IgD-negative memory B cell (primary cell): ENCODE results near the gene ZNF148. TPM values are rescaled to one million over a fixed set of nuclear protein-coding genes. Genes with fewer than 3 reads are reported as not detected.
A peak's percentile ranks its signal among the peaks of the same experiment; 100 is the strongest.

Experiments
- H3K27ac Mint-ChIP-seq, 3 donors: one replicate each; pipeline ENCODE4 v1.8.0; 2020 to 2022; ENCODE audit warnings: mild to moderate bottlenecking in 3 of 3, mixed read lengths in 3 of 3, moderate library complexity in 1 of 3
- H3K27me3 Mint-ChIP-seq: one replicate; pipeline ENCODE4 v1.8.0; 2021; ENCODE audit warnings: mixed read lengths
- H3K36me3 Mint-ChIP-seq: one replicate; pipeline ENCODE4 v1.8.0; 2020; ENCODE audit warnings: mild to moderate bottlenecking, mixed read lengths
- H3K4me1 Mint-ChIP-seq, 3 donors: one replicate each; pipeline ENCODE4 v1.8.0; 2020 to 2022; ENCODE audit warnings: mixed read lengths in 3 of 3, mild to moderate bottlenecking in 1 of 3
- H3K4me3 Mint-ChIP-seq, 4 donors: one replicate each; pipeline ENCODE4 v1.8.0; 2020 to 2022; ENCODE audit warnings: mild to moderate bottlenecking in 4 of 4, mixed read lengths in 4 of 4, moderate library complexity in 3 of 4
- H3K9me3 Mint-ChIP-seq, 3 donors: one replicate each; pipeline ENCODE4 v1.8.0; 2020 to 2021; ENCODE audit warnings: mixed read lengths in 3 of 3, mild to moderate bottlenecking in 1 of 3
- polyA plus RNA-seq: library from polyadenylated mRNA; unstranded; fragments of 300-500 nt; fragmentation: Illumina TruSeq; gene quantifications from one replicate; pipeline ENCODE4 v1.2.3, GENCODE V29; 2021

The ZNF148 gene
- polyA plus RNA-seq, 1 donor from 2014 or later, result 54.5 TPM

- Mint-ChIP-seq H3K36me3 (no peaks in the 10 kb centered on the region), H3K27ac (peak overlapping the region in 1 of 3 donors; percentile 13), H3K9me3 (peaks cover 0 to 2% (median 0%) of the 10 kb centered on the region in 3 donors), H3K27me3 (no peaks in the 10 kb centered on the region), H3K4me3 (no peak overlapping the region), H3K4me1 (no peaks in the 10 kb centered on the region)
Observed at GRCh38 chr3:125220727-125221429, 154.2 kb downstream of the ZNF148 start.

- Mint-ChIP-seq H3K36me3 (no peaks in the 10 kb centered on the region), H3K4me3 (peak overlapping the region in 1 of 4 donors; percentile 20), H3K27me3 (no peaks in the 10 kb centered on the region), H3K4me1 (no peaks in the 10 kb centered on the region), H3K27ac (no peak overlapping the region), H3K9me3 (peaks cover 0 to 2% (median 0%) of the 10 kb centered on the region in 3 donors)
Observed at GRCh38 chr3:125220183-125220582, 154.9 kb downstream of the ZNF148 start.

GRCh38 chr3:125219261-125219701, 155.8 kb downstream of the ZNF148 start:
- Mint-ChIP-seq H3K27ac (peak overlapping the region in 1 of 3 donors; percentile 31), H3K36me3 (peaks cover 2% of the 10 kb centered on the region), H3K4me1 (peaks cover 4 to 8% (median 5%) of the 10 kb centered on the region in 3 donors), H3K27me3 (peaks cover 6% of the 10 kb centered on the region), H3K9me3 (peaks cover 0 to 2% (median 0%) of the 10 kb centered on the region in 3 donors), H3K4me3 (no peak overlapping the region)

- peaks cover 28% of the 10 kb centered on the region for H3K27me3 Mint-ChIP-seq
- H3K36me3 Mint-ChIP-seq, result peaks cover 2% of the 10 kb centered on the region
- peaks cover 4 to 15% (median 8%) of the 10 kb centered on the region in 3 donors for H3K4me1 Mint-ChIP-seq
- H3K27ac Mint-ChIP-seq, result no peak overlapping the region
- H3K4me3 Mint-ChIP-seq, result no peak overlapping the region
- H3K9me3 Mint-ChIP-seq, result no peaks in the 10 kb centered on the region
Observed at GRCh38 chr3:125214738-125215137, 160.4 kb downstream of the ZNF148 start.

- peaks cover 30% of the 10 kb centered on the region for H3K27me3 Mint-ChIP-seq
- H3K4me1 Mint-ChIP-seq, result peaks cover 4 to 15% (median 8%) of the 10 kb centered on the region in 3 donors
- H3K9me3 Mint-ChIP-seq, result no peaks in the 10 kb centered on the region
- H3K27ac Mint-ChIP-seq, result no peak overlapping the region
- peaks cover 2% of the 10 kb centered on the region for H3K36me3 Mint-ChIP-seq
- peak overlapping the region in 2 of 4 donors; percentile 1 to 25 for H3K4me3 Mint-ChIP-seq
Observed at GRCh38 chr3:125213946-125214542, 161.1 kb downstream of the ZNF148 start.

- H3K4me3 Mint-ChIP-seq, result peak overlapping the region in 2 of 4 donors; percentile 1 to 51
- H3K9me3 Mint-ChIP-seq, result no peaks in the 10 kb centered on the region
- H3K27me3 Mint-ChIP-seq, result peaks cover 30% of the 10 kb centered on the region
- no peak overlapping the region for H3K27ac Mint-ChIP-seq
- H3K36me3 Mint-ChIP-seq, result peaks cover 2% of the 10 kb centered on the region
- peaks cover 4 to 15% (median 8%) of the 10 kb centered on the region in 3 donors for H3K4me1 Mint-ChIP-seq
Observed at GRCh38 chr3:125213364-125213755, 161.8 kb downstream of the ZNF148 start.

- Mint-ChIP-seq H3K4me3 (peak within 1 kb of the TSS; percentile 1 to 78 (median 38)), H3K27me3 (peaks cover 30% of the 10 kb centered on the region), H3K36me3 (peaks cover 2% of the 10 kb centered on the region), H3K9me3 (no peaks in the 10 kb centered on the region), H3K4me1 (peaks cover 4 to 15% (median 8%) of the 10 kb centered on the region in 3 donors), H3K27ac (no peak within 1 kb of the TSS)
Observed at GRCh38 chr3:125212509-125213363, 162.4 kb downstream of the ZNF148 start, which contains the start of gene SLC12A8. Gene SLC12A8, minus strand, starts transcription at chr3:125212748. Its CDS starts 1,399 bp downstream, at chr3:125211349.

- Mint-ChIP-seq H3K4me1 (peaks cover 4 to 15% (median 8%) of the 10 kb centered on the region in 3 donors), H3K4me3 (peak overlapping the region in 2 of 4 donors; percentile 67 to 78), H3K27me3 (peaks cover 30% of the 10 kb centered on the region)
Observed at GRCh38 chr3:125212091-125212508, 163.0 kb downstream of the ZNF148 start.

GRCh38 chr3:125211523-125212090, 163.5 kb downstream of the ZNF148 start:
- H3K4me3 Mint-ChIP-seq, result peak overlapping the region in 3 of 4 donors; percentile 9 to 78 (median 67)
- H3K4me1 Mint-ChIP-seq, result peaks cover 4 to 15% (median 8%) of the 10 kb centered on the region in 3 donors
- no peak overlapping the region for H3K27ac Mint-ChIP-seq
- H3K27me3 Mint-ChIP-seq, result peaks cover 30% of the 10 kb centered on the region
- no peaks in the 10 kb centered on the region for H3K9me3 Mint-ChIP-seq
- H3K36me3 Mint-ChIP-seq, result peaks cover 2% of the 10 kb centered on the region

More at GRCh38 chr3:125212091-125212508, 163.0 kb downstream of the ZNF148 start:
- Mint-ChIP-seq H3K27ac (no peak overlapping the region), H3K9me3 (no peaks in the 10 kb centered on the region), H3K36me3 (peaks cover 2% of the 10 kb centered on the region)

GRCh38 chr3:125207949-125208568, 167.1 kb downstream of the ZNF148 start:
- Mint-ChIP-seq H3K27me3 (peaks cover 14% of the 10 kb centered on the region), H3K36me3 (no peaks in the 10 kb centered on the region), H3K27ac (no peak overlapping the region), H3K4me3 (no peak overlapping the region), H3K9me3 (no peaks in the 10 kb centered on the region), H3K4me1 (no peaks in the 10 kb centered on the region)

GRCh38 chr3:125207507-125207906, 167.6 kb downstream of the ZNF148 start:
- Mint-ChIP-seq H3K9me3 (no peaks in the 10 kb centered on the region), H3K27ac (peak overlapping the region in 1 of 3 donors; percentile 80), H3K36me3 (no peaks in the 10 kb centered on the region), H3K4me1 (no peaks in the 10 kb centered on the region), H3K27me3 (peaks cover 12% of the 10 kb centered on the region), H3K4me3 (no peak overlapping the region)

- Mint-ChIP-seq H3K4me1 (peaks cover 0 to 5% (median 2%) of the 10 kb centered on the region in 3 donors), H3K27ac (no peak overlapping the region), H3K4me3 (no peak overlapping the region), H3K9me3 (peaks cover 0 to 5% (median 0%) of the 10 kb centered on the region in 3 donors), H3K27me3 (peaks cover 12% of the 10 kb centered on the region), H3K36me3 (no peaks in the 10 kb centered on the region)
Observed at GRCh38 chr3:125206934-125207333, 168.2 kb downstream of the ZNF148 start.

GRCh38 chr3:125203731-125204130, 171.4 kb downstream of the ZNF148 start:
- Mint-ChIP-seq H3K9me3 (peaks cover 0 to 5% (median 0%) of the 10 kb centered on the region in 3 donors), H3K36me3 (no peaks in the 10 kb centered on the region), H3K27ac (no peak overlapping the region), H3K4me1 (peaks cover 5 to 16% (median 9%) of the 10 kb centered on the region in 3 donors), H3K27me3 (no peaks in the 10 kb centered on the region), H3K4me3 (no peak overlapping the region)

GRCh38 chr3:125202197-125202596, 172.9 kb downstream of the ZNF148 start:
- H3K36me3 Mint-ChIP-seq, result no peaks in the 10 kb centered on the region
- peaks cover 0 to 5% (median 0%) of the 10 kb centered on the region in 3 donors for H3K9me3 Mint-ChIP-seq
- H3K4me1 Mint-ChIP-seq, result peaks cover 5 to 16% (median 9%) of the 10 kb centered on the region in 3 donors
- peaks cover 2% of the 10 kb centered on the region for H3K27me3 Mint-ChIP-seq
- no peak overlapping the region for H3K27ac Mint-ChIP-seq
- H3K4me3 Mint-ChIP-seq, result no peak overlapping the region
